ENCODE data around the gene NPFFR2.

DNA sequence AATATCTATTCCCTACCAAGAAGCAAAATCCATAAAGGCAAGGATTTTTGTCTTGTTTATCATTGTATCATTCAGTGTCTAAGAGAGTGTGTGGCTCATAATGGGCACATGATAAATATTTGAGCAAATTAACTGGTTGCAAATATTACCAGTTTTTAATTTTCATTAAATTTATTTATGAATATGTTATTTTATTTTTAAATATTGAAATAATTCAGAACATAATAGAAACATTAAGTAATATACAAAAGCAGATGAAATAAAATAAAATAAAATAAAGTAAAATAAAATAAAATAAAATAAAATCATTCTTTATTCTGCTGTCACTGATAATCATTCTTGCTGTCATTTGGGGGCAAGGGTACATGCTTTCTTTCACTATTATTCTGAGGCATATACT, 120.9 kb downstream of the NPFFR2 start:
- TF ChIP-seq, protein P1, sequence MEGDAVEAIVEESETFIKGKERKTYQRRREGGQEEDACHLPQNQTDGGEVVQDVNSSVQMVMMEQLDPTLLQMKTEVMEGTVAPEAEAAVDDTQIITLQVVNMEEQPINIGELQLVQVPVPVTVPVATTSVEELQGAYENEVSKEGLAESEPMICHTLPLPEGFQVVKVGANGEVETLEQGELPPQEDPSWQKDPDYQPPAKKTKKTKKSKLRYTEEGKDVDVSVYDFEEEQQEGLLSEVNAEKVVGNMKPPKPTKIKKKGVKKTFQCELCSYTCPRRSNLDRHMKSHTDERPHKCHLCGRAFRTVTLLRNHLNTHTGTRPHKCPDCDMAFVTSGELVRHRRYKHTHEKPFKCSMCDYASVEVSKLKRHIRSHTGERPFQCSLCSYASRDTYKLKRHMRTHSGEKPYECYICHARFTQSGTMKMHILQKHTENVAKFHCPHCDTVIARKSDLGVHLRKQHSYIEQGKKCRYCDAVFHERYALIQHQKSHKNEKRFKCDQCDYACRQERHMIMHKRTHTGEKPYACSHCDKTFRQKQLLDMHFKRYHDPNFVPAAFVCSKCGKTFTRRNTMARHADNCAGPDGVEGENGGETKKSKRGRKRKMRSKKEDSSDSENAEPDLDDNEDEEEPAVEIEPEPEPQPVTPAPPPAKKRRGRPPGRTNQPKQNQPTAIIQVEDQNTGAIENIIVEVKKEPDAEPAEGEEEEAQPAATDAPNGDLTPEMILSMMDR (IDR thresholded peaks at IDR 0.05): no peak
- TF ChIP-seq POLR2A (IDR thresholded peaks at IDR 0.05) (no peak), POLR2AphosphoS5 (IDR thresholded peaks at IDR 0.05) (no peak)

All from suprapubic skin (tissue), 4 donors.